ENCODE data around the gene INPP4B.

GRCh38 chr4:142572071-142572470 lies 274.0 kb downstream of the INPP4B start:
- TF ChIP-seq, protein P1, sequence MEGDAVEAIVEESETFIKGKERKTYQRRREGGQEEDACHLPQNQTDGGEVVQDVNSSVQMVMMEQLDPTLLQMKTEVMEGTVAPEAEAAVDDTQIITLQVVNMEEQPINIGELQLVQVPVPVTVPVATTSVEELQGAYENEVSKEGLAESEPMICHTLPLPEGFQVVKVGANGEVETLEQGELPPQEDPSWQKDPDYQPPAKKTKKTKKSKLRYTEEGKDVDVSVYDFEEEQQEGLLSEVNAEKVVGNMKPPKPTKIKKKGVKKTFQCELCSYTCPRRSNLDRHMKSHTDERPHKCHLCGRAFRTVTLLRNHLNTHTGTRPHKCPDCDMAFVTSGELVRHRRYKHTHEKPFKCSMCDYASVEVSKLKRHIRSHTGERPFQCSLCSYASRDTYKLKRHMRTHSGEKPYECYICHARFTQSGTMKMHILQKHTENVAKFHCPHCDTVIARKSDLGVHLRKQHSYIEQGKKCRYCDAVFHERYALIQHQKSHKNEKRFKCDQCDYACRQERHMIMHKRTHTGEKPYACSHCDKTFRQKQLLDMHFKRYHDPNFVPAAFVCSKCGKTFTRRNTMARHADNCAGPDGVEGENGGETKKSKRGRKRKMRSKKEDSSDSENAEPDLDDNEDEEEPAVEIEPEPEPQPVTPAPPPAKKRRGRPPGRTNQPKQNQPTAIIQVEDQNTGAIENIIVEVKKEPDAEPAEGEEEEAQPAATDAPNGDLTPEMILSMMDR (IDR thresholded peaks at IDR 0.05) = no peak
- TF ChIP-seq TAF1 (IDR thresholded peaks at IDR 0.05; ENCODE audit: borderline replicate concordance, low read depth, low read length) (no peak), POLR2AphosphoS5 (IDR thresholded peaks at IDR 0.05; ENCODE audit: low read depth, low read length) (no peak)
